Measurements from ENCODE around the gene GOLGA1. TPM values are rescaled to one million over a fixed set of nuclear protein-coding genes. Genes with fewer than 3 reads are reported as not detected.

GOLGA1 gene
- total and polyA plus RNA-seq, 2 of the 13 experiments (the other 11 are each of a cell fraction or from before 2014, with no cell fraction given): 12.7 to 15.9 TPM

DNA sequence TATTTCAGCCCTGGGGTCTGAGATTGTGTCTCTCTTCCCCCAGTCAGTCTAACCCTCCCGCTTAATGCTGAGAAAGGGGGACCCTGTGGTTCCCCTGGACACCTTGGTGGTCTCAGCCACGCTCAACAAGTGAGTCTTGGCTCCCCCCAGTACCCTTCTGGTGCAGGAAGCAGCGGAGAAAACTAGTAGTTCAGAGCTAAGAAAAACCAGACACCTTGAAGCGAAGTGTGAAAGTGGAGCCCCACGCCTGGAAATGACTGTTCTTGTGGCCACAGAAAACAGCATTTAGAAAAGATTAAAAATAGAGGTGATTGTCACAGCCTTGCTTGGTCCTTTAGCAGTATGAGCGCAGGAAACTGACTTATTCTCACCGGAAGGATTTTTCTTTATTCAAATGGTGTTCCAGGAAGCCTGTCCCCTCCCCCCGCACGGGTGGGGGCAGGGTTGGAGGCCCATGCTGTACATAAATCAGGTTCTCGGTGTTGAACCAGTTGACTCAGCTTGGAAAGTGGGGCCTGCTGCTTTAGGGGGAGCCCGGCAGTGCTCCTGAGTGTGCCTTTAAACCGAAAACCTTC, 70.8 kb downstream of the GOLGA1 start:
- POLR2A ChIA-PET: interaction anchor here (0.5 to 1.3 kb wide), 3 partner anchors 8 to 91 kb away, joined by 3 to 6 read pairs (median 3); partner anchors contain the start of genes ARPC5L and RPL35
- Histone ChIP-seq H4K20me1 (ENCODE audit: insufficient read depth, low read length) (no peaks in the 10 kb centered on the region; the same call in 1 of the 2 replicates), H3K36me3 (replicated peaks in 1 of 2; ENCODE audit: control insufficient read depth in 1 of 2, insufficient read depth in 2 of 2, low read length in 2 of 2) (peaks cover 8 to 34% of the 10 kb centered on the region in 2 experiments), H3K4me2 (ENCODE audit: low read depth, low read length) (peak overlapping the region; percentile 94), H3K79me2 (ENCODE audit: insufficient read depth, low read length) (peaks cover 62% of the 10 kb centered on the region), H3K9ac (ENCODE audit: insufficient read depth, low read depth, low read length) (peak overlapping the region; percentile 98), H3K4me3 (replicated peaks in 1 of 3; ENCODE audit: insufficient read depth in 1 of 3, low read depth in 2 of 3, low read length in 3 of 3) (peak overlapping the region; percentile 81 to 98 (median 94)), H2AFZ (ENCODE audit: low read length) (no peak overlapping the region), H3K9me3 (ENCODE audit: low read length) (no peaks in the 10 kb centered on the region), H3K4me1 (ENCODE audit: insufficient read depth, low read length) (peaks cover 39% of the 10 kb centered on the region), H3K27ac (ENCODE audit: extremely low read length, insufficient read depth, low read length) (peak overlapping the region; percentile 90), H3K27me3 (ENCODE audit: control insufficient read depth in 1 of 2, insufficient read depth in 2 of 2, low read length in 2 of 2) (no peaks in the 10 kb centered on the region; a peak in 1 of 5 replicates)
- FAIRE-seq (no peak), ATAC-seq (peak; percentile 5; the same call in 1 of the 3 replicates), DNase-seq (ENCODE audit: low spot score) (peak; percentile 49)
- BruUV-seq (replicated peaks): TSS peak; percentile 67
- intact Hi-C loops (cut with micrococcal nuclease; ENCODE audit: unreplicated experiment): loop anchor here (2.0 to 10.0 kb wide), 2 partner anchors 71 to 275 kb away; partner anchors contain the start of genes GOLGA1 and SCAI
- 1% methylated on average over 11 of the region's 12 CpGs for WGBS (ENCODE audit: low lambda C conversion rate)
- in situ Hi-C loops (cut with HindIII; ENCODE audit: extremely low pct_ligation_motif_present, low pct_unique_long_range_greater_than_20kb): no loop called here
- CTCF ChIA-PET (ENCODE audit: low intra/inter-chr PET ratio, low total read pairs): no interaction called here
- TF ChIP-seq ZSCAN9 (CRISPR knock-in tag; IDR thresholded peaks at IDR 0.05; ENCODE audit: borderline replicate concordance) (no peak), RBFOX2 (IDR thresholded peaks at IDR 0.05; ENCODE audit: low read depth, low read length) (no peak), ZNF343 (CRISPR knock-in tag; IDR thresholded peaks at IDR 0.05) (no peak), TEAD2 (CRISPR knock-in tag; IDR thresholded peaks at IDR 0.05) (no peak), MTF1 (CRISPR knock-in tag; IDR thresholded peaks at IDR 0.05) (no peak), KDM5A (IDR thresholded peaks at IDR 0.05; ENCODE audit: borderline replicate concordance, low read length) (no peak), GFI1 (CRISPR knock-in tag; IDR thresholded peaks at IDR 0.05; ENCODE audit: borderline replicate concordance) (0 out of 2 replicates have a peak, but pooled peaks have one; percentile 43), ZNF550 (CRISPR knock-in tag; IDR thresholded peaks at IDR 0.05; ENCODE audit: borderline replicate concordance) (no peak), SMAD3 (CRISPR knock-in tag; IDR thresholded peaks at IDR 0.05) (no peak), PAWR (CRISPR knock-in tag; IDR thresholded peaks at IDR 0.05; ENCODE audit: borderline replicate concordance) (no peak), ZNF761 (CRISPR knock-in tag; conservative IDR thresholded peaks at IDR 0.05) (no peak), GABPB1 (CRISPR knock-in tag; IDR thresholded peaks at IDR 0.05) (peak; percentile 25; the same call in 1 of the 2 replicates), ZNF615 (CRISPR knock-in tag; IDR thresholded peaks at IDR 0.05; ENCODE audit: borderline replicate concordance) (no peak), ERF (CRISPR knock-in tag; IDR thresholded peaks at IDR 0.05) (peak; percentile 20; the same call in 1 of the 2 replicates), CHD2 (IDR thresholded peaks at IDR 0.05; ENCODE audit: low read depth, low read length) (peak; percentile 69; the same call in 1 of the 2 replicates)
- TF ChIP-seq, protein P1, sequence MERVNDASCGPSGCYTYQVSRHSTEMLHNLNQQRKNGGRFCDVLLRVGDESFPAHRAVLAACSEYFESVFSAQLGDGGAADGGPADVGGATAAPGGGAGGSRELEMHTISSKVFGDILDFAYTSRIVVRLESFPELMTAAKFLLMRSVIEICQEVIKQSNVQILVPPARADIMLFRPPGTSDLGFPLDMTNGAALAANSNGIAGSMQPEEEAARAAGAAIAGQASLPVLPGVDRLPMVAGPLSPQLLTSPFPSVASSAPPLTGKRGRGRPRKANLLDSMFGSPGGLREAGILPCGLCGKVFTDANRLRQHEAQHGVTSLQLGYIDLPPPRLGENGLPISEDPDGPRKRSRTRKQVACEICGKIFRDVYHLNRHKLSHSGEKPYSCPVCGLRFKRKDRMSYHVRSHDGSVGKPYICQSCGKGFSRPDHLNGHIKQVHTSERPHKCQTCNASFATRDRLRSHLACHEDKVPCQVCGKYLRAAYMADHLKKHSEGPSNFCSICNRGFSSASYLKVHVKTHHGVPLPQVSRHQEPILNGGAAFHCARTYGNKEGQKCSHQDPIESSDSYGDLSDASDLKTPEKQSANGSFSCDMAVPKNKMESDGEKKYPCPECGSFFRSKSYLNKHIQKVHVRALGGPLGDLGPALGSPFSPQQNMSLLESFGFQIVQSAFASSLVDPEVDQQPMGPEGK (CRISPR knock-in tag; IDR thresholded peaks at IDR 0.05): peak; percentile 84
- TF ChIP-seq, protein P2, sequence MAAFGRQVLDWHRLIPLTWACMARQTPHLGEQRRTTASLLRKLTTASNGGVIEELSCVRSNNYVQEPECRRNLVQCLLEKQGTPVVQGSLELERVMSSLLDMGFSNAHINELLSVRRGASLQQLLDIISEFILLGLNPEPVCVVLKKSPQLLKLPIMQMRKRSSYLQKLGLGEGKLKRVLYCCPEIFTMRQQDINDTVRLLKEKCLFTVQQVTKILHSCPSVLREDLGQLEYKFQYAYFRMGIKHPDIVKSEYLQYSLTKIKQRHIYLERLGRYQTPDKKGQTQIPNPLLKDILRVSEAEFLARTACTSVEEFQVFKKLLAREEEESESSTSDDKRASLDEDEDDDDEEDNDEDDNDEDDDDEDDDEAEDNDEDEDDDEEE (CRISPR knock-in tag; IDR thresholded peaks at IDR 0.05): no peak
- TF ChIP-seq, protein P3, sequence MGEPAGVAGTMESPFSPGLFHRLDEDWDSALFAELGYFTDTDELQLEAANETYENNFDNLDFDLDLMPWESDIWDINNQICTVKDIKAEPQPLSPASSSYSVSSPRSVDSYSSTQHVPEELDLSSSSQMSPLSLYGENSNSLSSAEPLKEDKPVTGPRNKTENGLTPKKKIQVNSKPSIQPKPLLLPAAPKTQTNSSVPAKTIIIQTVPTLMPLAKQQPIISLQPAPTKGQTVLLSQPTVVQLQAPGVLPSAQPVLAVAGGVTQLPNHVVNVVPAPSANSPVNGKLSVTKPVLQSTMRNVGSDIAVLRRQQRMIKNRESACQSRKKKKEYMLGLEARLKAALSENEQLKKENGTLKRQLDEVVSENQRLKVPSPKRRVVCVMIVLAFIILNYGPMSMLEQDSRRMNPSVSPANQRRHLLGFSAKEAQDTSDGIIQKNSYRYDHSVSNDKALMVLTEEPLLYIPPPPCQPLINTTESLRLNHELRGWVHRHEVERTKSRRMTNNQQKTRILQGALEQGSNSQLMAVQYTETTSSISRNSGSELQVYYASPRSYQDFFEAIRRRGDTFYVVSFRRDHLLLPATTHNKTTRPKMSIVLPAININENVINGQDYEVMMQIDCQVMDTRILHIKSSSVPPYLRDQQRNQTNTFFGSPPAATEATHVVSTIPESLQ (CRISPR knock-in tag; conservative IDR thresholded peaks at IDR 0.05): no peak
- TF ChIP-seq, protein P4, sequence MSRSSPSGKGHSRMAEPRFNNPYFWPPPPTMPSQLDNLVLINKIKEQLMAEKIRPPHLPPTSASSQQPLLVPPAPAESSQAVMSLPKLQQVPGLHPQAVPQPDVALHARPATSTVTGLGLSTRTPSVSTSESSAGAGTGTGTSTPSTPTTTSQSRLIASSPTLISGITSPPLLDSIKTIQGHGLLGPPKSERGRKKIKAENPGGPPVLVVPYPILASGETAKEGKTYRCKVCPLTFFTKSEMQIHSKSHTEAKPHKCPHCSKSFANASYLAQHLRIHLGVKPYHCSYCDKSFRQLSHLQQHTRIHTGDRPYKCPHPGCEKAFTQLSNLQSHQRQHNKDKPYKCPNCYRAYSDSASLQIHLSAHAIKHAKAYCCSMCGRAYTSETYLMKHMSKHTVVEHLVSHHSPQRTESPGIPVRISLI (CRISPR knock-in tag; IDR thresholded peaks at IDR 0.05; ENCODE audit: borderline replicate concordance): no peak

All from HepG2 (cell line).